NCI-H510A (cell line): ENCODE measurements around the gene ZBTB46.
"Not testable (repeated sequence)": the region's sequence is repeated elsewhere in the genome, so short reads cannot be mapped to it uniquely, and the experiment has no call there.

Experiments
- DNase-seq: peaks from one replicate; lab custom pipeline; 2025; lab: John Stamatoyannopoulos, UW

ZBTB46 gene, protein sequence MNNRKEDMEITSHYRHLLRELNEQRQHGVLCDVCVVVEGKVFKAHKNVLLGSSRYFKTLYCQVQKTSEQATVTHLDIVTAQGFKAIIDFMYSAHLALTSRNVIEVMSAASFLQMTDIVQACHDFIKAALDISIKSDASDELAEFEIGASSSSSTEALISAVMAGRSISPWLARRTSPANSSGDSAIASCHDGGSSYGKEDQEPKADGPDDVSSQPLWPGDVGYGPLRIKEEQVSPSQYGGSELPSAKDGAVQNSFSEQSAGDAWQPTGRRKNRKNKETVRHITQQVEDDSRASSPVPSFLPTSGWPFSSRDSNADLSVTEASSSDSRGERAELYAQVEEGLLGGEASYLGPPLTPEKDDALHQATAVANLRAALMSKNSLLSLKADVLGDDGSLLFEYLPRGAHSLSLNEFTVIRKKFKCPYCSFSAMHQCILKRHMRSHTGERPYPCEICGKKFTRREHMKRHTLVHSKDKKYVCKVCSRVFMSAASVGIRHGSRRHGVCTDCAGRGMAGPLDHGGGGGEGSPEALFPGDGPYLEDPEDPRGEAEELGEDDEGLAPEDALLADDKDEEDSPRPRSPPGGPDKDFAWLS

DNA sequence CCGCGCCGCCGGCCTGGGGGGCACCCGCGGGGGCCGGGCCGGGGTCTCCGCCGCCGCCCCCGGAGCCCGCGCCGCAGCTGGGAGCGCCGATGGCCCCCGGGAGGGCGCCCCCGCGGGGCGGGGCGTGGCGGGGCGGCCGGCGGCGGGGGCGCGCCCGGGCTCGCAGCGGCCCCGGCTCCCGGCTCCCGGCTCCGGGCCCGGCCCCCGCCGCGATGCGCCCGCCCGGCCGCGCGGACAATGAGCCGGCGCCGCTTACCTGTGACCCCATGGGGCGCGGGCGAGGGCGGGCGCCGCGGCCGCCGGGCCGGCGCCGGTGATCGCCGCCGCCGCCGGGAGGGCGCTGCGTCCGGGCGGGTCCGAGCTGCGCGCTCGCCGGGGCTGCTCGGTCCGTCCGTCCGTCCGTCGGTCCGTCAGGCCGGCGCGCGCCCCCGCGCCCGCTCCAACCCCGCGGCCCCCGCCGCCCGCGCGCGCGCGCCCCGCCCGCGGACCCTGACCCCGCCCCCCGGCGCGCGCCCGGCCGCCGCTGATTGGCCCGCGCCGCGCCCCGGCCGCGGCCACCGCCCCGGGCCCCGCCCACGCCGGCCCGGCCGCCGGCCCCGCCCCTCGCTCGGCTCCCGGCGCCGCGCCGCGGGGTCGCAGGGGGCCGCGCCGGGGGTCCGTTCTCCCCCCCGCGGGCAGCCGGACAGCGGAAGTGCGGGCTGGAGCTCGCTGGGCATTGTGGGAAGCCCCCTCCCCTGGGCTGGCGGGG lies at the start of gene ZBTB46:
TSS of gene ZBTB46 (minus strand) at position 424 of the 748 bp plus-strand sequence. CDS start 40,507 bp downstream, outside the sequence.
- no peak for DNase-seq

DNA sequence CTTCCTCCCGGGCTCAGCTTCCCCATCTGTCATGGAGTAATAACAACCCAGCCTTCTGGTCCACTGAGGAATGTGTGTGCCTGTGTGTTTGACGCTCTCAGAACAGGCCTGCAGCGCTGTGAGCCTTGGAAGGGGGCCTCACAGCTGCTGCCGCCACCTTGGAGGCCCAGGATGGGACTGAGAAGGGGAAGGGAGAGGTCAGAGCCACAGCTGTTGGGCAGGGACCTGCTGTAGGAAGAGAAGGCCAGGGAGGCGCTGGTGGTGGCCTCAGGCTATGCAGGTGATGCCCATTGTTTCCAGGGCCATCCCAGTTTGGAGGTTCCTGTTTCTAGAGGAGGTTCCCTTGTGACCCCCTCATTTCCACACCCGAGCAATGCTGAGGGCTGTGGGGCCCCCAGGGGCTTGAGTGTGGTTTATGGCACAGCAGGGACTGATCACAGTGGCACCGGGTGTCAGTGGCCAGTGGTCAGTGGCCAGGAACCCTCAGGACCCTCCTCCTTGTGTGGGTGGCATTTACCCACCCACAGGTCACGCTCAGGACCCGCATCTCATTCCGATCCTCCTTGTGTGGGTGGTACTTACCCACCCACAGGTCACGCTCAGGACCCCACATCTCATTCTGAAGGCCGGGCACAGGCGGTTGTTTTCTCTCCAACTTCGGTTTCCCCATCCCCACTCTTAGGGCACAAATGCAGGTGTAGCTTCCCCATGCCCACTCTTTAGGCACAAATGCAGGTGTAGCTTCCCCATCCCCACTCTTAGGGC lies 48.0 kb upstream of the ZBTB46 start:
- DNase-seq: no peak

DNA sequence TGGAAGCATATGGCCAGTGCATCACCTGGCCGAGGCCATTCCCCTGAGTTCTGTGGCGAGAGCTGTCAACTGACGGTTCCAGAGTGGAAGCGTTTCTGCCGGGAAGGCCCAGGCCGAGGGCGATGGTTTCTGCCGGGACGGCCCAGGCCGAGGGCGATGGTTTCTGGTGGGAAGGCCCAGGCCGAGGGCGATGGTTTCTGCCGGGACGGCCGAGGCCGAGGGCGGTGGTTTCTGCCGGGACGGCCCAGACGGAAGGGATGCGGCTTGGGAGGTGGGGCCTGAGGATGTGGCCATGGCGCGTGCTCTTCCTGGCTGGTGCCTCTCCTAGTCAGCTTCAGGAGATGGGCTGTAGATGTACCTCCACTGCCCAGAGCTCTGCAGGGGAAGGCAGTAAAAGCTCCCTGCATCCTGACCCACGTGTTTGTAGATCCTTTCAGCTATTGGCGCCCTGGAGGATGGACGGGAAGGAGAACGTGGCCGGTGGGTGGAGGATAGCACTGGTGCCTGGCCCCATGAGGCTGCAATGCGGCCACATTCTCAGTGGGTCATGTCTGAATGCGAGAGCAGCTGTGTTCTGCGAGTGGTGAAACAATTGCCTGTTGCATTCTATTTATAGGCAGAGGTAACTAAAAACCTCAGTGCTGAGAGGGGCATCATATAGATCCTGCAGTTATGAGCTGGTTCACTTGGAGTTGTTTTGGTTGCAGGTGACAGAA lies 46.8 kb upstream of the ZBTB46 start:
- DNase-seq: no peak

DNA sequence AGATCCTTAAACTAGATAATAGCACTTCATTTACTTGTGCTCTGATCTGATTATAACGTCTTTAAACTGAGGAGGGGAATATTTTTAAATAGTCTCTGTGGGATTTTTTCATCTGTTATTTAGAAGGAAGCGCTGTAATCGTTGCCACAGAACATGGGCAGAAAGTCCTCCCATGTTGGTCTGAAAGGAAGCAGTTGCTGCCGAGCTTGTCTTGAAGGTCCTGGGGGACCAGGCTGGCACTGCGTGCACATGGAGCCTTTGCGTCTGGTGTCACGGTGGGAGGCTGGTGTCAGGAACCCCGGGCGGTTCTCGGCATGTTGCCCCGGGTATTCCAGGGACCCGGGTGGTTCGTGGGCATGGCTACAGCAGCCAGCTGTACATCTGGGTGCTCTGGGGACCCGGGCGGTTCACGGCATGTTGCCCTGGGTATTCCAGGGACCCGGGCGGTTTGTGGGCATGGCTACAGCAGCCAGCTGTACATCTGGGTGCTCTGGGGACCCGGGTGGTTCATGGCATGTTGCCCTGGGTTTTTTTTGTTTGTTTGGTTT lies 45.5 kb upstream of the ZBTB46 start:
- DNase-seq: no peak

DNA sequence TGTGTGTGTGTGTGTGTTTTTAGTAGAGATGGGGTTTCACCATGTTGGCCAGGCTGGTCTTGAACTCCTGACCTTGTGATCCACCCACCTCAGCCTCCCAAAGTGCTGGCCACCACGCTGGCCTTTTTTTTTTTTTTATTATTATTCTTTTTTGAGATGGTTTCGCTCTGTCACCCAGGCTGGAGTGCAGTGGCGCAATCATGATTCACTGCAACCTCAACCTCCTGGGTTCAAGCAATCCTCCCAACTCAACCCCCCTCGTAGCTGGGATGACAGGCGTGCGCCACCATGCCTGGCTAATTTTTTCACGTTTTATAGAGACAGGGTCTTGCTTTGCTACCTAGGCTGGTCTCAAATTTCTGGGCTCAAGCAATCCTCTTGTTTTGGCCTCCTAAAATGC lies 43.2 kb upstream of the ZBTB46 start:
- DNase-seq: not testable (repeated sequence)

DNA sequence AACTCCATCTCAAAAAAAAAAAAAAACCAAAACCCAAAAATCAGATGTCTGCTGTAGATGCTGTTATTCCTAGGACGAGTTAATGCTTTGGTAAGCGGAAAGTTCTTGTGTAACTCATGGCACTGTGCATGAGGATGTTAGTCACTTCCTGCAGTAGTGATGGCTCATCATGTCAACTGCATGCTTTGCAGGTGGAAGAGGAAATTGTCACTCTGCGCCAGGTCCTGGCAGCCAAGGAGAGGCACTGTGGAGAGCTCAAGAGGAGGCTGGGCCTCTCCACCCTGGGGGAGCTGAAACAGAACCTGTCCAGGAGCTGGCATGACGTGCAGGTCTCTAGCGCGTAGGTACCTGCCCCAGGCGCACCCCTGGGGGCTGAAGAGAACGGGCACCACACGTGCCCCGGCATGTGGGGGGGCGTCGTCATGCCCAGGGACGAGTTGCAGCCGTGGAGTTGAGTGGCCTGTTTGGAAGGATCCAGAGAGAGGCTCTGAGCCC lies 42.5 kb upstream of the ZBTB46 start:
- no peak for DNase-seq

DNA sequence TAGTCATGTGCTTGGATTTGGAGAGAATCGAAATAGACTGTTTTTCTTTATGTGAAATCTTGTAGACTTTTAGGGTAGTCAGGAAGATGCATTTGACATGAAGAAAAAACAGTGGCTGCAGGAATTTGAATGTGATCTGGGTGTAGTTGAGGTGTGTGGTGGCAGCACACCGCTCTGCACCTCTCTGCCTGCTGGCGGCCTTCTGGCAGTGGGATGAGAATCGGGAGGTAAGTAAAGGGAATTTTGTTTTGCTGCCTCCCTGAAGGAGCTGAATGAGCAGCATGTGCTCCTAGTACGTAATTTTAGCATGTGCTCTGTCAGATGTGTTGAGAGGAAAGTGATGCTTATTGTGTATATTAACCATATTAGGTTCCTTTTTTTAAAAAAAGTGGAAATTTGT lies 37.2 kb upstream of the ZBTB46 start:
- DNase-seq: no peak

DNA sequence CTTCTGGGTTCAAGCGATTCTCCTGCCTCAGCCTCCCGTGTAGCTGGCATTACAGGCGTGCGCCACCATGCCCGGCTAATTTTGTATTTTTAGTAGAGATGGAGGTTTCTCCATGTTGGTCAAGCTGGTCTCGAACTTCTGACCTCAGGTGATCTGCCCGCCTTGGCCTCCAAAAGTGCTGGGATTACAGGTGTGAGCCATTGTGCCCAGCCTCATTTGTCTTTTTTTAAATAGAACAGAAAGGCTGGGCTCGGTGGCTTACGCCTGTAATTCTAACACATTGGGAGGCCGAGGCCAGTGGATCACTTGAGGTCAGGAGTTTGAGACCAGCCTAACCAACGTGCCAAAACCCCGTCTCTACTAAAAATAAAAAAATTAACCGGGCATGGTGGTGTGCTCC lies 36.0 kb upstream of the ZBTB46 start:
- DNase-seq: not testable (repeated sequence)

DNA sequence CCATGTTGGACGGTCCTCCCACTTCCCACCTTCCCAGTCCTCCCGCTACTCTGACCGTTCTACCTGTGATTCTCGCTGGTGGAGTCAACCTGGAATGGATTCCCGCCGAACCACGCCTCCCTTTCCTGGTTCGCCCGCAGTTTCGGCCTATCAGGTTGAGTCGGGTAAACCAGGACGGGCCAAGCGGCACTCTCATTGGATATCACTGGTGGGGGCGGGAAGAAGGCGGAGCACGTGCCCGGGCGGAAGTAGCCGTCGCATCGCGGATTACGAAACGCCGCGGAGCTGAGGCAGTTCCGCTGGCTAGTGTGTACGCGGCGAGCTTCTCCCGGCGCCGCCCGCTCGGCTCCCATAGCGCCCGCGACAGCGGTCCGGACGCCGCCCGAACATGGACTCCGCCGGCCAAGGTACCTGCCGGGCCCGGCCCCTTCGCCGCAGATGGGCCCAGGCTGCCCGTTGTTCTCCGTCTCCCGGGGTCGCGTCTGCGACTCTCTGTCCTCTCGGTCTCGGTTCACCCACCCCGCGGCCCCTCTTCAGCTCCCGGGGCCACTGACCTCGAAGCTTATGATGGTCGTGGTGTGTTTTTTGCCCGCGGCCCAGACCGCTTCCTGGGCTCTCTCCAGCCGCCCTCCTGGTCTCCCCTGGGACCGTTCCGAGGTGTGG lies 34.0 kb upstream of the ZBTB46 start, which contains the start of gene TPD52L2:
TSS of gene TPD52L2 (plus strand) at position 293 of the 663 bp plus-strand sequence. CDS start at position 389, 96 bp downstream.
- peak; percentile 99 for DNase-seq

DNA sequence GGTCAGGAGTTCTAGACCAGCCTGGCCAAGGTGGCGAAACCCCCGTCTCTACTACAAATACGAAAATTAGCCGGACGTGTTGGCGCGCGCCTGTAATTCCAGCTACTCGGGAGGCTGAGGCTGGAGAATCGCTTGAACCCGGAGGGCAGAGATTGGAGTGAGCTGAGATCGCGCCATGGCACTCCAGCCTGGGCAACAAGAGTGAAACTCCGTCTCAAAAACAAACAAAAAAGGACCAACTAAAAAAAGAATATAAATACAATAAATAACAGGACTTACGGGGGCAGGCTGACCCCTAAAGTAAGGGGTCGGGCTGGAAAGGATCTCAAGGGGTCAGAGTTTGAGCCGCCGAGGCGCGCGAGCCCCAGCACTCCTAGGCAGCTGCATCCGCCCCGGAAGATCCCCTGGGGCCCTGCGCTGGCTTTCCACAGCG lies 33.5 kb upstream of the ZBTB46 start:
- no peak for DNase-seq

DNA sequence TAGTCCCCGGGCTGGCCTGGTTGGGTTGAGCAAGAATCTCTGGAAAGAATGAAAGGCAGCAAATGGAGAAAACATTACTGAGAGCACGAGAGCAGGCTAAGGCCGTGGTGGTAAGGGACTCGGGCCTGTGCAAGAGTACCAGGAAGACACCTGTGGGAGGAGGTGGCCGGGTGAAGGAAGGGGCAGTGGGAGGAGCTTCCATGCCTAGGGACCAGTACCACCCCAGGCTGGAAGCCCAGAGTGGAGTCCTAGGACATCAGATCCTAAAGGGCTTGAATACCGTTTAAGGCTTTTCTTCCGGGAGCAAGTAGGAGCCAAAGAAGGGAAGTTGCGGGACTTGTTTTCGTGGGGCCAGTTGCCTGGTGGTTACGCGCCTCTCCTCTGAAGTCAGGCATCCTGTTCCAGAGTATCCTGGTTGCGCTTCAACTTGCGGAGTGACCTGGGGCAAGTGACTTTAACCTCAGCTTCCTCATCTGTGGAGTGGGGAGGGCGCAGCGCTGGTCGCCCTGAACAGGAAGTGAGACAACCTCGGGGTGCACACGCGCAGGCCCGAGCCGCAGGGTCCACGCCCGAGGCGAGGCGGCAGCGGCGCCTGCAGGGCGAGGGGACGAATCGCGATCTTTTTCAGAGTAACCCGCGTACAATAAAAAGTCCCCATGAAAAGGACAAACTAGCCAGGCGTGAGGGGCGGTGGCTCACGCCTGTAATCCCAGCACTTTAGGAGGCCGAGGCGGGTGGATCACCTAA lies 32.9 kb upstream of the ZBTB46 start:
- peak; percentile 71 for DNase-seq

DNA sequence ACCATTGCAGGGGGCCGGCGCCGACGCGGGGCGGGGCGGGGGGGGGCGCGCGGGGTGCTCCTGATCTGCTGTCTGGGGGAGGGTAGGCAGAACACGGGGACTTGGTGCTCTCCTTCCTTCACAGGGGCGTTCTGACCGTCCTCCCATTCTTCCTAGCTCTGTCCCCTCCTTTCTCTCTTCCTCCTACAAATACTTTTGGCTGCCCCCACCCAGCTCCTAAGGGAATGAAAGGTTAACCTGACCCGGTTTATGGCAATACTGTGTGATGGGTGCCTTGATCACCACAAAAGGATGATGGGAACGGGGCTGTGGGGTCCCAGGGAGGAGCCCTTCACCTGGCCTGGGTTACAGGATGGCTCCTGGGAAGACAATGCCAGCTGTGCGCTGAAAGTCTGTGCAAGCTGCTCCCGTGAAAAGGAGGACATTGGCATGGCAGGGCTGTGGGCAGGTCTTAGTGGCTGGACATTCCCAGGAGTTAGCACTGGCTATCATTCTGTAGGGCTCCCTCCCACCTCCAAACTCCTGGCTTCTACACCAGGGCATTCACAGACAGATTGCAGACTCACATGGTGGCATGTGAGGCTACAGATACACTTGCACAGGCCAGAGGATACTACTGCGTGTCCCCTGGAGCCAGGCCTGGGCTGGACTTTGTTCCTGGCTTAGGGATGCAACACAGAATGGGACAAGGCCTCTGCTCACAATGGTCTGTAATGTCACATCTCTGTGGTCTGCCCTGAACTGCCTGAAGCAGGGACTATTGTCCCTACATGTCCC lies 32.1 kb upstream of the ZBTB46 start:
- no peak for DNase-seq

DNA sequence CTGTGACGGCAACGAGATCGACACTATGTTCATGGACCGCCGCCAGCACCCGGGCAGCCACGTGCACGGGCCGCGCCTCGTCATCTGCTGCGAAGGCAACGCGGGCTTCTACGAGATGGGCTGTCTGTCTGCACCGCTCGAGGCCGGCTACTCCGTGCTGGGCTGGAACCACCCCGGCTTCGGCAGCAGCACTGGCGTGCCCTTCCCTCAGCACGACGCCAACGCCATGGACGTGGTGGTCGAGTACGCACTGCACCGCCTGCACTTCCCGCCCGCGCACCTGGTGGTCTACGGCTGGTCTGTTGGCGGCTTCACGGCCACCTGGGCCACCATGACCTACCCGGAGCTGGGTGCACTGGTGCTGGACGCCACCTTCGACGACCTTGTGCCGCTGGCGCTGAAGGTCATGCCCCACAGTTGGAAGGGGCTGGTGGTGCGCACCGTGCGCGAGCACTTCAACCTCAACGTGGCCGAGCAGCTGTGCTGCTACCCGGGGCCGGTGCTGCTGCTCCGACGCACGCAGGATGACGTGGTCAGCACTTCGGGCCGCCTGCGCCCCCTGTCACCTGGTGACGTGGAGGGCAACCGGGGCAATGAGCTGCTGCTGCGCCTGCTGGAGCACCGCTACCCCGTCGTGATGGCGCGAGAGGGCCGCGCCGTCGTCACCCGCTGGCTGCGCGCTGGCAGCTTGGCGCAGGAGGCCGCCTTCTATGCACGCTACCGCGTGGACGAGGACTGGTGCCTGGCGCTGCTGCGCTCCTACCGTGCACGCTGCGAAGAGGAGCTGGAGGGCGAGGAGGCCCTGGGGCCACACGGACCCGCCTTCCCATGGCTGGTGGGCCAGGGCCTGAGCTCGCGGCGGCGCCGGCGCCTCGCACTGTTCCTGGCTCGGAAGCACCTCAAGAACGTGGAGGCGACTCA lies 31.2 kb upstream of the ZBTB46 start:
- no peak for DNase-seq

DNA sequence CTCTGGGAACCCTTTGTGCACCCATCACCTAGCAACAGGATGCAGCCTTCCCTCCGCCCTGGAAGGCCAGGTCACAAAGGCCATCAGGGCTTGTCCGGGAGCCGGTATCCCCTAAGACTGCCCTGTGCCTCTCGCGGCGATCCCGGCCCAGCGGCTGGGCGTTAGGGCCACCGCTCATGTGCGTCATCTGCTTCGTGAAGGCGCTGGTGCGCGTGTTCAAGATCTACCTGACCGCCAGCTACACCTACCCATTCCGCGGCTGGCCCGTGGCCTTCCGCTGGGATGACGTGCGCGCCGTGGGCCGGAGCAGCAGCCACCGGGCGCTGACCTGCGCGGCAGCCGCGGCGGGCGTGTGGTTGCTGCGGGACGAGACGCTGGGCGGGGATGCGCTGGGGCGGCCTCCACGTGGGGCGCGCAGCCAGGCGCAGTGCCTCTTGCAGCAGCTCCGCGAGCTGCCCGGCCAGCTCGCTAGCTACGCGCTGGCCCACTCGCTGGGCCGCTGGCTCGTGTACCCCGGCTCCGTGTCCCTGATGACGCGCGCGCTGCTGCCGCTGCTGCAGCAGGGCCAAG lies 30.4 kb upstream of the ZBTB46 start, which contains the start of gene ABHD16B:
TSS of gene ABHD16B (plus strand) at position 134 of the 570 bp plus-strand sequence. CDS start at position 177, 43 bp downstream.
- no peak for DNase-seq

DNA sequence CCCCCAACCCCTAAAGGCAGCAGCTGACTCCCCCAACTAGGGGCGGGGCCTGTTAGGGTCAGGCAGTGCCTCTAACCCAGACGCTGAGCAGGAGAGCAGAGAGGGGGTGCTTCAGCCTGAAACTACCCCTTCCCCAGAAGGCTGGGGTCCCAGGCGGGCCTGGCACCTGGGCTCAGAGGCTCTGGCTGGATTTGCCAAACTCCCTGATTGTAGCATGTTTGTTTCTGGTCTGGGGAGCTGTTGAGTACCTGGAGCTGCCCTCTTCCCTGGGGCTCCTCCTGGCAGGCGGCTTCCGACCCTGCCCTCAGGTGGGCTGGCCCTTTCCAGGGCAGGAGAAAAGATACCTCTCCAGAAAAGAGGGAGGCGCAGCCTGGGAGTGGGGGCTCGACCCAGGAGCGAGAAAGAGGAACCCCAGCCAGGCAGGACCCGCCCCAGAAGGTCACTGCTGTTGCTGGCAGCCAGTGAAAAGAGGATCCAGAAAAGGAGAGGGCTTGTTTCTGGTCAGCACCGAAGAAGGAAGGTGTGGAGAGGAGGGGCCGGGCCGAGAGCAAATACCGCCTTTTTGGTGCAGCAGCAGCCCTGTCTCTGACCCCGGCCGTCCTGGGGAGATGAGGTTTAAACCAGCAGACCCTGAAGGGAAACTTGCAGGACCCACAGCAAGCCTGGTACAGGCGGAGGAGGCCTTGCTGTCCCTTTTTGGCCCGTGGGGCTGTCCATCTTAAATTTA lies 29.4 kb upstream of the ZBTB46 start:
- DNase-seq: no peak

DNA sequence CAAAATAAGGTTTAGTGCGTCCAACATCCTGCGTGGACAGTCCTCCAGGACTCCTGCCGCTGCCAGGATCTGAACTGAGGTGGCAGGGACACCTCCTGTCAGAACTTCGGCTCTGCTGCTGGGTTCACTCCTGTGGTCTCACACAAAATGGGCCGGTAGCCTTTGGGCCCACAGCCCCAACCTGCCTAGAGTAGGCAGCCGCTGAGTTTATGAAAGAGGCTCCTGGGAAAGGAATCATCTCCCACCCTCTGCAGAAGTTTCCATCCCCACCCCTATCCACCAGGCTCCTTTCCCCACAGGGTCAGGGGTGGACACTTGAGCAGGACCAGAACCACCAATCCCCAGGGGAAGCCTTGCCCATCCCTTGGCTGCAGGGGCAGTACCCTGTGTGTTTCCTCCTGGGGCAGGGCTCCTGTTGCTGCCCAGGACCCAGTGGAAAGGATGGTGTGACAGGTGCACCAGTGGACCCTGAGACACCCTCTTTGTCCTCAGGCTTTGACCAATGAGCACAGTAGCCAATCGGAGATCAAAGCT lies 28.2 kb upstream of the ZBTB46 start:
- DNase-seq: no peak
